GM19099 (cell line): Measurements from ENCODE around the gene TEAD1.

Experiments
- POLR2A ChIP-seq: IDR thresholded peaks from 3 replicates; pipeline ENCODE4 v1.6.1; 2011; ENCODE audit warnings: low read depth; ENCODE audit not compliant: insufficient read length; ENCODE audit errors: extremely low read depth

Gene TEAD1

DNA sequence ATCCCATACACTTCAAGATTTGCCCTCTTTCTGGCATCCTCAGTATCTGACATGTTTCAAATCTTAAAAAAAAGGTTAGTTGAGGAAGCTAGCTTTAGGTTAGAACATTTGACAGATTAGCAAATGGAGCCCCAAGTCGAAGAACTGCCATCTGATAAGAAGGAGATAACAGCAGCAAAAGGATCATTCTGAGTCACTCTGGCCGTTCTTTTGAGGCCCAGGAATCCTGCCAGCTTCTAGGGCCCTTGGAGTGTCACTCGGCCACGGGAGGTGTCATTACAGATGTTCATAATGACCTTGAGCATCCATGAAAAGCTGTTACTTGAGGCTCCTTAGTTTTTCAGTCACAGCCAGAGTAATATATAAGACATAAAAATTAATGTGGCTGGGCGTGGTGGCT is 202.8 kb downstream of the TEAD1 start:
- TF ChIP-seq POLR2A, result no peak

DNA sequence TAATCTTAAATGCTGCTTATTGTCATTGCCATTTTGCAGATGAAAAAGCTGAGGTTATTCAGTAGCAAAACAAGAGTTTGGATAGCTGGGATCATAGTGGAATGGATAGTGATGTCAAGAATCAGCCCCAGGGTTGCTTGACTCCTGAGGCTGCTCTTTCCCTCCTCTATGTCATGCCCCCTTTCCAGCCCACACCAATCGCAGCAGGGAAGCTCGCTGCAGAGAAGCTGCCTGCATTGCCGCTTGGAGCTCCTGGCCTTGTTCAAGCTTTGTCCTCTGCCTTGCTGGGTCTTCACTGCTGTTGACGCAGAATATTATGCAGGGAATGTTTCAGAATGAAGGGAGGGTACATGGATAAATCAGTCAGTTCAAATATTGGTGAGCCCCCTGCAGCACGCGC is 206.1 kb downstream of the TEAD1 start:
- no peak for TF ChIP-seq POLR2A

DNA sequence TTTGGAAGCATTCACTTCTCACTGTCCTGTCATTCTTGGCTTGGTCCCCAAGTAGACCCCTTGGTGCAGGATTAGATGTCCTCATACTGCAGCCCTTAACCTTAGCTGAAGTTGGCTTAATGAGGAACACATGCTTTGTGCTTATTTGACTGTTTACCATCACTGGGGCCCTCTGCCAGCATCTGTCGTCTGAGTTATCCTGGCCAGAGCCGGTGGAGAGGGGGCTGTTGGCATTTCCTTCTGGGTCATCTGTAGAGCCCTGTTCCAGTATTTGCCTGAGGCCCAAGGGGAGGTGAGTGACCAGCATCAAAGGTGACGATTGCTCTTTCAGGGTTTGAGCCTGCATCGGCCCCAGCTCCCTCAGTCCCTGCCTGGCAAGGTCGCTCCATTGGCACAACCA is 208.4 kb downstream of the TEAD1 start:
- TF ChIP-seq POLR2A, result no peak

DNA sequence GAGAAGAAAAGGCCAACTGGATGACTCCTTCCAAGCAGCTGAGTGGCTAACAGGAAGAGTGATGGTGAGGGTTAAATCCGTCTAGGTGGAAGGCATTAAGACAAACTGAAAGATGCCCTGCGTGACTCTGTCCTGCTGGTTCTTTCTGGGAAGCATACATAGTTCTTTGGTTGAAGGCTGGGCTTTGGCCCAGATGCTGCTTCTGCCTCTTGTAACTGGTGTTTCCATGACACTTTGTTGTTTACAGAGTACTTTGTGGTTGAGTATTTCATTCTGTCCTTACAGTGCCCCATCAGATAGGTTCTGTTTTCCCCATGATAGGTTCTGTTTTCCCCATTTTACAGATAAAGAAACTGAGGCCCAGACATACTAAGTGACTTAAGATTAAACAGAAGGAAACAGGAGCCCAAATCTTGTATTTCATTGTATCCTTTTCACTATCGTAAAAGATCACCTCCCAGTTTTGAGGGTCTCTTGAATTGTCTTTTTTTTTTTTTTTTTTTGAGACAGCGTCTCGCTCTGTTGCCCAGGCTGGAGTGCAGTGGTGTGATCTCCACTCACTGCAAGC is 210.6 kb downstream of the TEAD1 start:
- TF ChIP-seq POLR2A, result no peak

DNA sequence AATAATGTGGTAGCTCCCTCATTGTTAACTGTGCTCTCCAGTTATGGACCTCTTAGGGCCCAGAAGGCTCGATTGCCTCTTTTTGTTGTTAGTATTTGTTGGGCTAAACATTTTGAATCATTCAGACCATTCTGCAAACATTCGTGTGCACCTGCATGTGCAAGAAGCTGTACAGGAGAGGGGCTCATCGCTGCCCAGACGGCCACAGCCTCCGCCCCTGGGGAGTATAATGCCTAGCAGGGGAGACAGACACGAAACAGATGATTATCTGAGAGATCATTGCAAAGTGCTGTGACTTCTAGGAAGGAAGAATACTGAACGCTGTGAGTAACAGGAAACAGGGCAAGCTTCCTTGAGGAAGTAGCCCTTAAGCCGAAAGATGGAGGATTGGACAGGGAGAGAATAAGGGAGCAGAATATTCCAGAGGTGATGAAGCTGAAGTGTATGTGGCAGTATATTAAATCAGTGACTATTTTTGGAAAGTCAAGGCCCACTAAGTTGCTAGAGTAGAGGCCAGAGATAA is 211.6 kb downstream of the TEAD1 start:
- no peak for TF ChIP-seq POLR2A

DNA sequence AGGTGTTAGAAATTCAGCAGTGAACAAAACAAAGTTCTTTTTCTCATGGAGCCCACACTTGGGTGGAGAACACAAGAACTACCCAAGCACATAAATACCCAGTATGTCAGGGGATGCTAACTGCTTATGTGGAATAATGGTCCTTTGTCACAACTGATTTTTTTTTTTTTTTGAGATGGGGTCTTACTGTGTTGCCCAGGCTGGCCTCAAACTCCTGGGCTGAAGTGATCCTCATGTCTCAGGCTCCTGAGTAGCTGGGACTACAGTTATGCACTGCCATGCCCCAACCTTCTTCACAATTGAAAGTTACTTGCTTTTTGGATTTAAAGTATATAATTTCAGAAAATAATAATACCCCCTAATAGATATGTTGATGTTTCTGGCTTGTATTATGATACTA is 212.3 kb downstream of the TEAD1 start:
- TF ChIP-seq POLR2A, result no peak

DNA sequence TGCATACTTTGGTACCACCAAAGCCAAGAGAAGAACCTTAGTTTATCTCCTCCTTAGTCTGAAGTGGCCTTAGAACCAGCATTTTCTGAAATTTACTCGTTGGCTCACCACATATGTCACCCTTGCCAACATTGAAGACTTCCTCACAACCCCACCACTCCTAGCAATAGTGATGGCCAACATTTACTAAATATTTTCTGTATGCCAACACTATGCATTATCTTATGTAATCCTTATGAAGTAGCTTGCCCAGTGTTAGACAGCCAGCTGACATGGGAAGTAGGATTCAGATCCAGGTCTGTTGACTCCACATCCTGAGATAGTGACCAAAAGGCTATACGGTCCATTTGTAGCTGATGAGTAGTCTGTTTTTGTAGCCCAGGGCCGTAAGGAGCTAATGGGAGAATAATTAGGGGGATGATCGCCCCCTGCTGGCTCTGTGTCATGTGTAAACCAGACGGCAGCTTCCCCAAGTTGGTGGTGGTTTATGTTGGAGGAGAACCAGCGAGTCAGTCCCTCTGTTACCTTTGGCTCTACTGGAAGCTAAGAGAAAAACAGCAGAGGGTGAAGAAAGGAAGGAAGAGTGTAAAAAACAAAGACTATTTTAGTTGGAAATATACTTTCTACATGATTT is 214.4 kb downstream of the TEAD1 start:
- no peak for TF ChIP-seq POLR2A

DNA sequence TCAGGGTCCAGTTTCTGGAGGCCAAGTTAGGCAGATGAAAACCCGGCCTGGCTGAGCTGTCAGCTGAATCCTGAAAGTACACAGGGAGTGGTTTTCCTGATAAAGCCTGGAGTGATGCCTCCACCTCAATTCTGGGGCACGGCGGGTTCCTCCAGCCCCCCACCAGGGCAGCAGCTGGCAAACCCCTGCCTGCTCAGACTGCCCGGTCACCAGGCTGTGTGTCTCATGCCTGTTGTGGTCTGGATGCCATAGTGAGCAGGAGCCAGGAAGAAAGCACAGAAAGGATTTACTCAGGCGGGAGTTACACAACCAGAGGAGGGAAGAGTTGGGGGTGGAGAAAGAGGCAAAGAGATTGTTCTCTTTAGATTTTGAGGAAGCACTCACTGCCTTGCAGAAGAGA is 215.0 kb downstream of the TEAD1 start:
- no peak for TF ChIP-seq POLR2A

DNA sequence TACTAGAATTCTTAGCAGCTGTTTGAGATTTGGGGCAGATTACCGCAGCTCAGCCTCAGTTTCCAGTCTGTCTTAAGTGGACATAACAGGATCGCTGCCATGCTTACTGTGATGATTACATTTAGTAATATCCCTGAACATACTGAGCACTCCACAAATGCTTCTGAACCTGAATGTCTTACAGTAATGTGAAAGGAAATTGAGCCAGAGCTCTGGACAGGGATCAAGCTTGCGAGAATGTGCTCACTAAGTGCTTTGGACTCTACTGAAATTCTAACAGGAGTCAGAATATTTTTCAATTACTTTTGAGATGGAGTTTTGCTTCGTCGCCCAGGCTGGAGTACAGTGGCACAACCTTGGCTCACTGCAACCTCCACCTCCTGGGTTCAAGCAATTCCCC is 216.3 kb downstream of the TEAD1 start:
- TF ChIP-seq POLR2A, result no peak

DNA sequence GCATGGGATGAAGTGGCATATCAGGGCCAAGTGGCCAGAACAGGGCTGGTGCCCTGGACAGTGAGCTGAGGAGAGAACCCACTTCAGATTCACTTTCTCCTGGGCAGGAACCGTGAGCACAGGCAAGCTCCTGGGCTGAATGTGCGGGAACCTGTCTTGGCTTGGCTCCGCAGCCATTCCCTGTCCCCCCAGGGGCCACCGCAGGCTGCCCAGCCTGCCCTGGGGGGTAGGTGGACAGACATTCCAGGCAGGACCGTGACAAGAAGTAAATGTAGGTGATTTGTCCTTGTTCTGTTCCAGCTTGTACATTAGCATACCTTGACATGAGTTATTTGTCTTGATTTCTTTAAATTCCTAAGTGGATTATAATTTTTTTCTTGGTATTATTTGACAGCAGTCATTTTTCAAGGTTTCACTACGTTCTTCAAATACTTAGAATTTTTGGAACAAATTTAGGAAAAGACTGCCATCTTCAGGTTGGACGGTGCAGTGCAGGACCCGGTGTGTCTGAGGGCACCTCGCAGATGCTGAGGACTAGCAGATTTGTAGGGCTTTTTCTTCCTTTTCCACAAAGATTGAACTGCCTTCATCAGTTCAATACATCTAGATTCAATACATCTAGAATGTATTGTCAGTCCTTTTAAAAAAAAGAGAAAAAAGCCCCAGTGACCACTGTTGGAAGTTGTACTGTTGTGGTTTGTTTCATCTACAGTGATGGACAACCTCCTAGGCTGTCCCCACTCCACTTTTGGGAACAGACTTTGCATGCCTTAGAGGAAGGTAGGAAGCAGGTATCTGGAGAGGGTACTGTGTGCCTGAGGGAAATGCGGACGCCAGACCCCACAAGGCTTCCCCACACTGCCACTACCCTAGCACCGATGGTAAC is 219.8 kb downstream of the TEAD1 start:
- no peak for TF ChIP-seq POLR2A

DNA sequence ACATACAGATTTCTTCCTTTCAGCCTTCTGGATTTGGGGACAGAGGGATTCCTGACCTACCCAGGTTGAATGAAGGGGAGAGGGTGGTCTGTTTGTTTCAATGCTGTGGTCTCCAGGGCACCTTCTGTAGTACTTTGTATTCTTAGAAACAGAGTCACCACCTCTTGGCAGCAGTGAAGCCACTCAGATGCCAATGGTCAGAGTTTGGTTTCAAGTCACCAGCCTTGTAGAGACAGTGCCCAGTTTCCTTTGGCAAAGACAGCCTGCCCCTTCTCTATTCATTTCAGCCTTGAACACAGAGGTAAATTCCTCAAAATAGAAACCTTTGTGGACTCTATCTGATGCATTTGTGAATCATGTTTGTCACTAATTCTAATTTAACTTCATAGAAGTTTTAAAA is 223.2 kb downstream of the TEAD1 start:
- TF ChIP-seq POLR2A, result no peak

DNA sequence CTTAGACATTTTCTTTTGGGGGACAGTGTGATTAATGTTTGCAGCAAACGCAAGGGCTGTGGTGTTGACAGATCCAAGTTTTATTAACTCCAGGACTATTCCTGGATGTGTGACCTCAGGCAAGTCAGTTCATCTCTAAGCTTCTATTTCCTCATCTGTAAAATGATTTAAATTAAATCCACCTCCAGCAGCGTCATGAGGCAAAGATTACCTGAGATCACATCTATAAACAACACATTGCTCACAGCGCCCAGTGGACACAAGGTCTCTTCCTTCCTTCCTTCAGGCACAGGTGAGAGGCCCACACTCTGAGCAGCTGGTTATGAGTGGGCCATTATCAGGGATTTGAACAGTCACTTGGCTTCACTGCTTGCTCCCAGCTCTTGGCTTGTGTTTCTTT is 223.6 kb downstream of the TEAD1 start:
- no peak for TF ChIP-seq POLR2A

DNA sequence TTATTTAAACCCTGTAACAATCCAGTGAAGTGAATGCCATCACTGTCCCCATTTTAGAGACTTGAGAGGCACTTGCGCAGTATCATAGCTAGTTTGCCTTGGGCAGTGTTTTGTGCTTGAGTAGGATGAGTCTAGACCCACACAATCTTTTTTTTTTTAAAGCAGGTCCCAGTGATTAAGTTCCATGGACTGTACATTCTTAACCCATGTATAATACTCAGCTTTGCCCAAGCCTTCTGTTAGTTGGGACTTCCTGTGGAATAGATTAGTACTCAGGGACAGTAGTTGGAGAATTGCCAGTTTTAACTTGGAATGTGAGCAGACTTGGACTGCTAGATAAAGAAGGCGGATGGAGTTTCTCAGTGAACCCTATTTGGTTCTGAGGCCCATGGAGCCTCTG is 226.3 kb downstream of the TEAD1 start:
- TF ChIP-seq POLR2A, result no peak

DNA sequence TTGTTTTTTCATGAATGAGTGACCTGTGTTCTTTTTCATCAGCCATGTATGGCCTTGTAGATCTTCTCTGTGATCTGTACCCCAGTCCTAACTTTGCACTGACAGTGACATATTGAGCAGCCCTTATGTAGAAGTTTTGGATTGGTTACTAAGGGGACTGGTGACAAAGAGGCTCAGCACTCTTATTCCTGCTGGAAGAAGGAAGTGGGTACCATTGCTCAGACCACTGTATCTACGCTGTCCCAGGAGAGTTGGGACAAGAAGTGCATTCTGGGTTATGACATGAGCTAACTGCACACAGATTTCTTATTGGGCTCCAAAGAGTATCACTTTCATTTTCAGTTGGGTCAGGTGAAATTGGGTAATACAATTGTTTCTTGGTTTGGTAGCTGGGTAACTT is 227.1 kb downstream of the TEAD1 start:
- TF ChIP-seq POLR2A, result no peak

DNA sequence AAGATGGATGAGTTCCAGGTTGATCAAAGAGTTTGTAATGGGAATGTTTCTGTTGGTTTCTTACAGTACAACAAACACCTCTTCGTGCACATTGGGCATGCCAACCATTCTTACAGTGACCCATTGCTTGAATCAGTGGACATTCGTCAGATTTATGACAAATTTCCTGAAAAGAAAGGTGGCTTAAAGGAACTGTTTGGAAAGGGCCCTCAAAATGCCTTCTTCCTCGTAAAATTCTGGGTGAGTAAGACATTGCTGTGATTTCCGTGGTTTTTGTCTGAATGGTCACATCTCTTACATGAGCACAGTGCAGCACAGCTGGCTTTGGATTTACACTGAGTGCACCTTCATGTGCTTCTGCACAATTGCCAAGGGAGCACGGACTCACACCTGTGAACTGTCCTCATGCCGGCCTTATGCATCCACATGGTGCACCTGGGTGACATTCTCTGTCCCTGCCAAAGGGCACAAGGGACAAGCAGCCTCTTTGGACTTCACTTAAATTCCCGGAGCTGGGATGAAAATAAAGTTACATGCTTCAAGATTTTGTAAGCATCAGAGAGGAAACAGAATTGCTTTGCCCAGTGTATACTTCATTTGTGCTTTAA is 227.8 kb downstream of the TEAD1 start:
- TF ChIP-seq POLR2A, result no peak

DNA sequence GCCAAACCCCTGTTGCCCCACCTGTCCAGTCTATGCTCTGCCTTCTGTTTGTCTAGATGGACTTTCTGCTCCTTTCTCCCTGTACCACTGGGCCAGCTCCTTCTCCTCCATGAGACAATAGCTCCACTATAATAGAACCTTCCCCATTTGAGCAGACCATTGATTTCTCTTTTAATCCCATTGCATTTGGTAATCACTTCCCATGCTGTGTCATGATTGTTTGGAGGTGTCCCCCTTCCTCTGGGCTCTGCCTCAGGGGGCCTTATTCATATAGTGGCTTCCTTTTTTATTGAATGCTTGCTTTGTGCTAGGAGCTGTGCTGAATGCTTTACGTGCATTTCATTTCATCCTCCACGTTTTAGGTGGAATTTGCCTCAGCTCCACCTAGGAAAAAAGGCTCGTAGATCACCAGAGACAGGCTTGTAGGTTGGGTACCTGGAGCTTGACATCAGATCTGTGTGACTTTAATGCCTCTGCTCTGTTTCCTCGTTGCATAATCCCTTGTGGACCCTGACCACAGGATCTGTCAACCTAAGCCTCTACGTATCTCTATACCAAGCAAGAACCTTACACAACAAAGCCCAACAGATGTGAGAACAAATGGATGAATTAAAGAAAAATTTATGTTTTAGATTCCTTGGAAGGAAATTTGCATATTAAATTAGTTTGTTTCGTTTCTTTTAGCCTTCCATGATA is 228.7 kb downstream of the TEAD1 start:
- TF ChIP-seq POLR2A, result no peak

DNA sequence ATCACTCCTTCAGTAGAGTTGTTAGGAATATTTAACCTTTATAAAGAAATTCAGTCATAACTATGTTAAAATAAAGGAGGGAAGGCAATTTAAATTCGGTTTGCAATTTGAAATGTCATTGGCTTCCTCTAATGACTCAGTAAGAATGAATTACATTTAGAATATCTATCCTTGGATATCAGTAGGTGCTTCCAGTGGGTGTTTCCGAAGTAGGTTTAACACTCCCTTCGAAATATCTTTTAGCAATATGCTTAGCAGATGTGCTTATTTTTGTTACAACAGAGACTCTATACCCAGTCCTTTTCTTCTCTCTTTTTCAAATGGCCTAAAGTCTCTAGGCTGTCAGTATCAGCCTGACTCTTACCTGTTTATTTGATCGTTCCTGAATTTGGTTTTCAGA is 231.2 kb downstream of the TEAD1 start:
- TF ChIP-seq POLR2A, result no peak
